A673 (cell line): Measurements from ENCODE around the gene FBLN5.

ENCODE experiments used
- EZH2 ChIP-seq: fragments of 200-600 bp; sonication (generic); IDR thresholded peaks from 2 replicates; pipeline ENCODE4 v1.6.1; 2017; ENCODE audit warnings: borderline replicate concordance, low read depth, mild to moderate bottlenecking, mixed read lengths, antibody characterized with exemption, low read length; ENCODE audit not compliant: poor library complexity, severe bottlenecking
- TF ChIP-seq, protein P1 (sequence below): fragments of 300-800, 200-600 bp; sonication (generic); conservative IDR thresholded peaks from 2 replicates; pipeline ENCODE4 v1.5.1; 2017; ENCODE audit warnings: low read depth, mild to moderate bottlenecking, antibody characterized with exemption, low read length, moderate library complexity, mixed read lengths

DNA sequence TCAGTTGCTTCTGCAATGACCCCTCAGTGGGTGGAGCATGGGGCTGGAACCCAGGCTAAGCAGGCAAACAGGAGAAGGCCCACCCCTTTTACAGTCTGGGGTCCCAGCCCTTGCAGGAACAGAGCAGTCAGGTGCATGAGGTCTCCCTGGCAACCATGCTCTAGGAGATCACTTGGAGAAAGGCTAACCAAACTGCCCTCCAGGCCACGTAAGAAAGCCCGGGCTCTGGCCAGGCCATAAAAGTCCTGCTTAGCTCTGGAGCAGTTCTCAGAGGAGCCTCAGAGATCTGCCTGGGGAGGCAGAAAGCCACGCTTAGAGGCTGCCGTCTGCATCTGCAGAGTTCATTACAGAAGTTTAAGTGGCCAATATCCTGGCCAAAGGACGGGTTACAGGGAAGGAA is 65.1 kb downstream of the FBLN5 start:
- TF ChIP-seq, protein P1, sequence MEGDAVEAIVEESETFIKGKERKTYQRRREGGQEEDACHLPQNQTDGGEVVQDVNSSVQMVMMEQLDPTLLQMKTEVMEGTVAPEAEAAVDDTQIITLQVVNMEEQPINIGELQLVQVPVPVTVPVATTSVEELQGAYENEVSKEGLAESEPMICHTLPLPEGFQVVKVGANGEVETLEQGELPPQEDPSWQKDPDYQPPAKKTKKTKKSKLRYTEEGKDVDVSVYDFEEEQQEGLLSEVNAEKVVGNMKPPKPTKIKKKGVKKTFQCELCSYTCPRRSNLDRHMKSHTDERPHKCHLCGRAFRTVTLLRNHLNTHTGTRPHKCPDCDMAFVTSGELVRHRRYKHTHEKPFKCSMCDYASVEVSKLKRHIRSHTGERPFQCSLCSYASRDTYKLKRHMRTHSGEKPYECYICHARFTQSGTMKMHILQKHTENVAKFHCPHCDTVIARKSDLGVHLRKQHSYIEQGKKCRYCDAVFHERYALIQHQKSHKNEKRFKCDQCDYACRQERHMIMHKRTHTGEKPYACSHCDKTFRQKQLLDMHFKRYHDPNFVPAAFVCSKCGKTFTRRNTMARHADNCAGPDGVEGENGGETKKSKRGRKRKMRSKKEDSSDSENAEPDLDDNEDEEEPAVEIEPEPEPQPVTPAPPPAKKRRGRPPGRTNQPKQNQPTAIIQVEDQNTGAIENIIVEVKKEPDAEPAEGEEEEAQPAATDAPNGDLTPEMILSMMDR = no peak
- no peak for TF ChIP-seq EZH2
